HG02981 (cell line): Measurements from ENCODE around the gene TMEM132A.

ENCODE experiments used
- ATAC-seq: cut with Tn5 transposase; IDR thresholded peaks from one replicate; pipeline ENCODE4 v1.9.1; 2021; ENCODE audit warnings: mild to moderate bottlenecking, moderate library complexity; ENCODE audit not compliant: unreplicated experiment

Gene TMEM132A

GRCh38 chr11:60921777-60922335 is 2.4 kb upstream of the TMEM132A start:
- ATAC-seq = no peak

GRCh38 chr11:60922906-60923305 is 1.4 kb upstream of the TMEM132A start:
- no peak for ATAC-seq

GRCh38 chr11:60923326-60923725 is 934 bp upstream of the TMEM132A start:
- ATAC-seq = no peak

GRCh38 chr11:60923800-60924109 is 505 bp upstream of the TMEM132A start:
- ATAC-seq = no peak

GRCh38 chr11:60924906-60925853 is 920 bp downstream of the TMEM132A start:
- ATAC-seq = no peak

GRCh38 chr11:60925868-60926267 is 1.6 kb downstream of the TMEM132A start:
- no peak for ATAC-seq

GRCh38 chr11:60926500-60926899 is 2.2 kb downstream of the TMEM132A start:
- no peak for ATAC-seq

- no peak for ATAC-seq
Observed at GRCh38 chr11:60927061-60927592, 2.9 kb downstream of the TMEM132A start.

GRCh38 chr11:60927600-60927999 is 3.3 kb downstream of the TMEM132A start:
- no peak for ATAC-seq

- ATAC-seq = no peak
Observed at GRCh38 chr11:60928563-60929001, 4.3 kb downstream of the TMEM132A start.

- no peak for ATAC-seq
Observed at GRCh38 chr11:60929764-60930163, 5.5 kb downstream of the TMEM132A start.

GRCh38 chr11:60930394-60930793 is 6.1 kb downstream of the TMEM132A start:
- ATAC-seq = no peak

GRCh38 chr11:60931917-60932316 is 7.7 kb downstream of the TMEM132A start:
- ATAC-seq = no peak

- no peak for ATAC-seq
Observed at GRCh38 chr11:60932605-60933356, 8.5 kb downstream of the TMEM132A start.

GRCh38 chr11:60933416-60934123 is 9.3 kb downstream of the TMEM132A start:
- ATAC-seq = no peak

- ATAC-seq = no peak
Observed at GRCh38 chr11:60934124-60934789, 10.0 kb downstream of the TMEM132A start.

- no peak for ATAC-seq
Observed at GRCh38 chr11:60934790-60935605, 10.7 kb downstream of the TMEM132A start.

GRCh38 chr11:60935676-60936442 is 11.6 kb downstream of the TMEM132A start:
- ATAC-seq = no peak
